ENCODE data around the gene FOXD1.

FOXD1 gene

GRCh38 chr5:73438645-73439470 lies 9.7 kb downstream of the FOXD1 start:
- DNase-seq, result no peak

- no peak for DNase-seq
Observed at GRCh38 chr5:73437777-73438644, 10.6 kb downstream of the FOXD1 start.

- no peak for DNase-seq
Observed at GRCh38 chr5:73437101-73437776, 11.3 kb downstream of the FOXD1 start.

- no peak for DNase-seq
Observed at GRCh38 chr5:73436535-73437100, 12.0 kb downstream of the FOXD1 start.

GRCh38 chr5:73435759-73436534 lies 12.6 kb downstream of the FOXD1 start:
- no peak for DNase-seq

- DNase-seq, result no peak
Observed at GRCh38 chr5:73434907-73435306, 13.7 kb downstream of the FOXD1 start.

GRCh38 chr5:73434461-73434860 lies 14.1 kb downstream of the FOXD1 start:
- no peak for DNase-seq

- no peak for DNase-seq
Observed at GRCh38 chr5:73433982-73434342, 14.6 kb downstream of the FOXD1 start.

GRCh38 chr5:73433272-73433981 lies 15.2 kb downstream of the FOXD1 start:
- DNase-seq, result no peak

- no peak for DNase-seq
Observed at GRCh38 chr5:73431204-73431851, 17.2 kb downstream of the FOXD1 start.

GRCh38 chr5:73426034-73426433 lies 22.5 kb downstream of the FOXD1 start:
- no peak for DNase-seq

- no peak for DNase-seq
Observed at GRCh38 chr5:73424556-73424977, 24.0 kb downstream of the FOXD1 start.

GRCh38 chr5:73422164-73422563 lies 26.4 kb downstream of the FOXD1 start:
- no peak for DNase-seq

- DNase-seq, result no peak
Observed at GRCh38 chr5:73420666-73421065, 27.9 kb downstream of the FOXD1 start.

- DNase-seq, result no peak
Observed at GRCh38 chr5:73419465-73420390, 28.8 kb downstream of the FOXD1 start.

GRCh38 chr5:73419117-73419464 lies 29.5 kb downstream of the FOXD1 start:
- DNase-seq, result no peak

GRCh38 chr5:73418244-73418691 lies 30.3 kb downstream of the FOXD1 start:
- DNase-seq, result no peak

- DNase-seq, result no peak
Observed at GRCh38 chr5:73417303-73418034, 31.1 kb downstream of the FOXD1 start.

GRCh38 chr5:73415617-73416016 lies 33.0 kb downstream of the FOXD1 start:
- DNase-seq, result no peak
